HUES6 (cell line): Measurements from ENCODE around the gene TMA7B.

Source experiments
- H3K27ac ChIP-seq: 2 replicates; pipeline ENCODE4 v1.7.0; 2013; ENCODE audit warnings: low read depth, mild to moderate bottlenecking, low read length, inconsistent platforms
- H3K27me3 ChIP-seq: 2 replicates; pipeline ENCODE4 v1.6.1; 2013; ENCODE audit warnings: low read length; ENCODE audit not compliant: control insufficient read depth, insufficient read depth
- H3K36me3 ChIP-seq: 2 replicates; pipeline ENCODE4 v1.6.1; 2013; ENCODE audit warnings: low read length; ENCODE audit not compliant: control insufficient read depth, insufficient read depth
- H3K4me1 ChIP-seq: 2 replicates; pipeline ENCODE4 v1.6.1; 2013; ENCODE audit warnings: low read length; ENCODE audit not compliant: control insufficient read depth, insufficient read depth
- H3K4me3 ChIP-seq: 2 replicates; pipeline ENCODE4 v1.5.1; 2013; ENCODE audit warnings: low read depth, low read length
- H3K9ac ChIP-seq: one replicate; pipeline ENCODE4 v1.6.1; 2013; ENCODE audit warnings: mild to moderate bottlenecking, low read length
- H3K9me3 ChIP-seq: 2 replicates; pipeline ENCODE4 v1.6.1; 2013; ENCODE audit warnings: low read depth, low read length; ENCODE audit not compliant: control insufficient read depth, insufficient read depth

Gene TMA7B

DNA sequence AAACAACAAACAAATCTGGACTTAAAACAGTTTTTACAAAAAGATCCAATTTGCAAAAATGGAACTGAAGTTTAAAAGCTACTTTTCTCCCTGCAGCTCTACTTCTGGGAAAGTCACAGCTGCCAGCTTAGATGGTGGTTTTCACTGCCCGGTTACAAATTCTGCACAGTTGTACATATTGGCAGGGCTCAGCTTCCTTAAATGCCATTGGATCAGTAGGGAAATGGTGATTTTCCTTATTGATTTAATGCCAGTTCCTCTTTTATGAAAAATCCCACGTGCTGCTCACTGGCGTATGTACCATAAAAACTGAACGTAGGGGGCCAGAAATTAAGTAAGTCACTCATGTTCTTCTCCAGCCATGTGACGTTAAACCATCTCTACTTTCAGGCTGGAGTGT, 36.5 kb upstream of the TMA7B start:
- H3K27me3 ChIP-seq, result no peaks in the 10 kb centered on the region
- no peaks in the 10 kb centered on the region for H3K9me3 ChIP-seq
- peaks cover 13% of the 10 kb centered on the region for H3K4me1 ChIP-seq
- H3K27ac ChIP-seq, result no peak overlapping the region
- H3K4me3 ChIP-seq, result no peak overlapping the region
- H3K9ac ChIP-seq, result no peak overlapping the region
- H3K36me3 ChIP-seq, result no peaks in the 10 kb centered on the region

- Histone ChIP-seq H3K27ac (no peak overlapping the region), H3K36me3 (no peaks in the 10 kb centered on the region), H3K4me1 (peaks cover 13% of the 10 kb centered on the region)
Measured at GRCh38 chr22:39924286-39924685, 35.9 kb upstream of the TMA7B start.

DNA sequence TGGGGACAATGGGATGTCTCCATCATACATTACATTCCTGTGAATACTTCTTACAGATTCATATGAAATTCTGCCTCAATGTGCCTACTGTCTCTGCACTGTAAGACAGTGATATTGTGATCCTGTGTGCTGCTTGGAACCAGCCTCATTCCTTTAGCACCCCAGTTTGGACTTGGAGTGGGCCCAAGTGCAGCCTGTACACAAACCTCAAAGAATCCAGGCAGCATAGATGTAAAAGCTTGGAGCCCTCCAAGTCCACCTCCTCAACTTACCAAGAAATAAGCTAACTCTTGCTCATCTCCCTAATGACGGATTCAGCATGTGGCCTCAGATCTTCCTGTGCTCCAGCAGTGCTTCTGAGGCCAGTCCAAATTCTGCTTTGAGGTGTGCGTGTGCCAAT, 34.9 kb upstream of the TMA7B start:
- no peaks in the 10 kb centered on the region for H3K27me3 ChIP-seq

More at GRCh38 chr22:39924286-39924685, 35.9 kb upstream of the TMA7B start:
- no peak overlapping the region for H3K9ac ChIP-seq
- H3K27me3 ChIP-seq, result no peaks in the 10 kb centered on the region
- H3K4me3 ChIP-seq, result no peak overlapping the region
- H3K9me3 ChIP-seq, result no peaks in the 10 kb centered on the region

GRCh38 chr22:39925909-39926679, 34.1 kb upstream of the TMA7B start:
- peaks cover 6% of the 10 kb centered on the region for H3K4me1 ChIP-seq
- H3K27me3 ChIP-seq, result no peaks in the 10 kb centered on the region
- no peaks in the 10 kb centered on the region for H3K9me3 ChIP-seq
- H3K36me3 ChIP-seq, result no peaks in the 10 kb centered on the region
- H3K9ac ChIP-seq, result no peak overlapping the region
- H3K4me3 ChIP-seq, result no peak overlapping the region
- no peak overlapping the region for H3K27ac ChIP-seq

More for the DNA sequence above, 34.9 kb upstream of the TMA7B start:
- H3K36me3 ChIP-seq, result no peaks in the 10 kb centered on the region
- H3K27ac ChIP-seq, result no peak overlapping the region
- H3K4me1 ChIP-seq, result peaks cover 10% of the 10 kb centered on the region
- H3K9ac ChIP-seq, result no peak overlapping the region
- no peaks in the 10 kb centered on the region for H3K9me3 ChIP-seq
- H3K4me3 ChIP-seq, result no peak overlapping the region

DNA sequence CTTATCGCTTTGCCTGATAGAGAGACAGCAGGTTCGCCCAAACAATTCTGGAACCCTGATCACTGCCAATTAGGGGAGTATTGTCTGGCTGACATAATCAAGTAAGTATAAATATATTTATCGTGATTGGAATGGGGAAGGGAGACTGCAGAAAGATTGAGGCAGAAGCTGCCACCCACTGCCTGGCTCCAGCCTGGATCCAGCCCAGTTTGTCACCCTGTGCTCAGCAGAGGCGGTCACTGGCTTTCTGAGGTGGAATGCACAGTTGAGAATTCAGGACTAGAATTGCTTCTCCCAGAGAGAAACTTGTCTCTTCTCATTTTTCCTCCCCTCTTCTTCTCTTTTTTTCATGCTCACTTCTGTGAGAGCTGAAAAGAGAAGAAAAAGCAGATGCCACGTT, 33.4 kb upstream of the TMA7B start:
- H3K4me1 ChIP-seq, result peaks cover 6% of the 10 kb centered on the region
- no peak overlapping the region for H3K4me3 ChIP-seq
- no peaks in the 10 kb centered on the region for H3K9me3 ChIP-seq
- no peak overlapping the region for H3K9ac ChIP-seq
- no peak overlapping the region for H3K27ac ChIP-seq
- no peaks in the 10 kb centered on the region for H3K27me3 ChIP-seq
- no peaks in the 10 kb centered on the region for H3K36me3 ChIP-seq

- Histone ChIP-seq H3K36me3 (no peaks in the 10 kb centered on the region), H3K9ac (no peak overlapping the region), H3K27me3 (no peaks in the 10 kb centered on the region), H3K4me1 (peaks cover 6% of the 10 kb centered on the region), H3K9me3 (no peaks in the 10 kb centered on the region), H3K27ac (no peak overlapping the region), H3K4me3 (no peak overlapping the region)
Measured at GRCh38 chr22:39927544-39927943, 32.7 kb upstream of the TMA7B start.

DNA sequence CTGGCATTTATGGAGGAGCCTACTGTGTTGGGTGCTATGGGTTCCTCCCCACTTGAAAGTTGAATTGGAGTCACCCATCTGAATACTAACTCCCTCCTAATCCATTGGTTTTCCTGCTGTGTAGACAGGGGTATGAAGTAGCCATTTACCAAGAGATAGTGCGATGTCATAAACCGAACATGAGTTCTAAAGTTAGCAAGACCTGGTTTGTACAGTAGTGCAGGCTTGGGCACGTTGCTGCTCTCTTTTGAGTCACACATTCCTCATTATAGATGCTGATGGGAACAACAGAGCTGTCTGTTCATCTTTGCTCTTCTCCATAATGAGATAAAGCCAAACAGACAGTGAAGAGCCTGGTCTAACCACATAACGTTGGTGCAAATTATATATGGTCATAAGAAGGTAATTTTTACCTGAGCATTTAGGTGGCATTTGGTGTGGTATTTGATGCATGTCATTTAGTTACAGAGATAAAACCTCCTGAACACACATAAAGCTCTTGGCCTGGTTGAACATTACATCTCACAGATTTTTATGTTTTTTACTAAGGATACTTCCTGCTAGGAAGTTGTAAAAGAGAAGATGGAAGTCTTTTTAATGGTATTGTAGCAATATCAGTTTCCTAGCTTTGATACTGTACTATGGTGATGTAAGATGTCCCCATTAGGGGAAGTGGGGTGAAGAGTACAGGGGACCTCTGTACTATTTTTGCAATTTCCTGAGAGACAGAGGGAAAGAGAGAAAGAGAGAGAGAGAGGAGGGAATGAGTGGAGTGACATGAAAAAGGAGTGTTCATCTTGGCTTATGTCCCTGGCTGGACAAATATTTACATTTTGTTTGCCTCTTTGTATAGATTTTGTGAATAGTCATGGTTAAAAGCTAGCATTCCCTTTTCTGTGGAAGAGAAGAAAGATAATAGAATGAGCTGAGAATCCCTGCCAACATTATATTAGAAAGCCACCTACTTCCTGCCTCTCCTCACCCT, 31.4 kb upstream of the TMA7B start:
- H3K4me3 ChIP-seq, result no peak overlapping the region
- no peaks in the 10 kb centered on the region for H3K27me3 ChIP-seq
- H3K27ac ChIP-seq, result no peak overlapping the region
- peaks cover 14% of the 10 kb centered on the region for H3K4me1 ChIP-seq
- H3K9ac ChIP-seq, result no peak overlapping the region
- H3K9me3 ChIP-seq, result no peaks in the 10 kb centered on the region
- no peaks in the 10 kb centered on the region for H3K36me3 ChIP-seq

GRCh38 chr22:39931251-39931650, 28.9 kb upstream of the TMA7B start:
- H3K9ac ChIP-seq, result no peak overlapping the region
- peaks cover 28% of the 10 kb centered on the region for H3K4me1 ChIP-seq
- H3K27me3 ChIP-seq, result no peaks in the 10 kb centered on the region
- no peak overlapping the region for H3K4me3 ChIP-seq
- H3K9me3 ChIP-seq, result no peaks in the 10 kb centered on the region
- no peaks in the 10 kb centered on the region for H3K36me3 ChIP-seq
- no peak overlapping the region for H3K27ac ChIP-seq

GRCh38 chr22:39932166-39932565, 28.0 kb upstream of the TMA7B start:
- H3K27ac ChIP-seq, result no peak overlapping the region
- H3K27me3 ChIP-seq, result no peaks in the 10 kb centered on the region
- no peaks in the 10 kb centered on the region for H3K9me3 ChIP-seq
- H3K4me1 ChIP-seq, result peaks cover 25% of the 10 kb centered on the region
- no peak overlapping the region for H3K9ac ChIP-seq
- no peaks in the 10 kb centered on the region for H3K36me3 ChIP-seq
- no peak overlapping the region for H3K4me3 ChIP-seq

DNA sequence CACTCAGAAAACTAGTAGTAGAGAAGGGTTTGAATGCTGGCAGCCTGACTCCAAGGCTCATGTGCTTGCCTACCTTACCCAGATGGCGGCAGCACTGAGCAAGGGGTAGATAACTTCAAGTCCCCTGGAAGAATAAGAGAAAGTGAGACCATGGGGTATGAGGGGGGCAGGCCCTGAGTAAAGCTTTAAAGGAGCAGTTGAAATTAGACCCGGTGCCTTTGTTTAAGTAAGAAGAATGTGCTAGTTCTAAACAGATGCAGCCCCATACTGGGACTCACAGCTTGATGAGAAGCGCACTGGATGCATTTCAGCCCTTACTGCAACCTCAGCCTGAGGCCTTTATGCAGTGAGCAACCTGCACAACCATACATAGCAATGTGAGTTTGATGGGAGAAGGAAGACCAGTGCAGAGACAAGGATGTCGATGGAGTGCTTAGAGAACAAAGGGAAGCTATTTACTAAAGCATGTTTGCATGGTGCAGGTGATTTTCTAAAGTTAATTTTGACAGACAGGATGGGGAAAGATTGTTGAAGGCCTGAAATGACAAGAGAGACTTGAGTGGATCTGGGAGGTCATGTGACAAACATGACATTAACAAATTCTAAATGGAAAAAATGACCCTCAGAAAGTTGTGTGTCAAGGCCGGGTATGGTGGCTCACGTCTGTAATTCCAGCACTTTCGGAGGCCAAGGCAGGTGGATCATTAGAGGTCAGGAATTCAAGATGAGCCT, 27.1 kb upstream of the TMA7B start:
- peaks cover 22% of the 10 kb centered on the region for H3K4me1 ChIP-seq
- no peaks in the 10 kb centered on the region for H3K36me3 ChIP-seq
- H3K9me3 ChIP-seq, result no peaks in the 10 kb centered on the region
- no peak overlapping the region for H3K9ac ChIP-seq
- no peaks in the 10 kb centered on the region for H3K27me3 ChIP-seq
- no peak overlapping the region for H3K4me3 ChIP-seq
- H3K27ac ChIP-seq, result no peak overlapping the region
